ENCODE data around the gene ODAM. TPM values are rescaled to one million over a fixed set of nuclear protein-coding genes. Genes with fewer than 3 reads are reported as not detected.

ODAM gene
- total RNA-seq (not detected), polyA plus RNA-seq (not detected)
- long read RNA-seq, donor 1, result 0 reads
- long read RNA-seq, donor 2, result 0 reads

GRCh38 chr4:70195425-70195824, at the start of gene ODAM:
ODAM (plus strand) TSS chr4:70195725; CDS start chr4:70196544, 819 bp downstream.
- TF ChIP-seq CTCF (IDR thresholded peaks at IDR 0.05), result no peak
- 78 to 89% (median 81%) methylated on average over 1 of the region's 1 CpG for WGBS, 3 donors
- intact Hi-C loops (cut with DNase I), result no loop called here

GRCh38 chr4:70151271-70151670, 44.3 kb upstream of the ODAM start:
- Histone ChIP-seq H3K27me3 (ENCODE audit: insufficient read depth in 3 of 3, low read length in 2 of 3) (no peaks in the 10 kb centered on the region), H3K9me3 (no peaks in the 10 kb centered on the region), H3K36me3 (ENCODE audit: insufficient read depth in 1 of 2, low read depth in 1 of 2) (no peaks in the 10 kb centered on the region), H3K4me1 (no peaks in the 10 kb centered on the region), H3K27ac (no peak overlapping the region), H3K4me3 (no peak overlapping the region)
- intact Hi-C loops (cut with DNase I), result no loop called here
- DNase-seq (no peak), ATAC-seq (no peak)
- WGBS, 3 donors, result 45 to 58% (median 48%) methylated on average over 3 of the region's 3 CpGs
- TF ChIP-seq CTCF (IDR thresholded peaks at IDR 0.05), result no peak

More at GRCh38 chr4:70195425-70195824, at the start of gene ODAM:
- H3K36me3 ChIP-seq (ENCODE audit: insufficient read depth in 1 of 2, low read depth in 1 of 2), result no peaks in the 10 kb centered on the region
- H3K4me1 ChIP-seq, result no peaks in the 10 kb centered on the region
- no peak within 1 kb of the TSS for H3K4me3 ChIP-seq
- no peaks in the 10 kb centered on the region for H3K27me3 ChIP-seq (ENCODE audit: insufficient read depth in 3 of 3, low read length in 2 of 3)
- ATAC-seq (no peak), DNase-seq (no peak)
- H3K27ac ChIP-seq, result no peak within 1 kb of the TSS
- no peaks in the 10 kb centered on the region for H3K9me3 ChIP-seq

GRCh38 chr4:70152088-70152487, 43.4 kb upstream of the ODAM start:
- ATAC-seq (no peak), DNase-seq (no peak)
- no peaks in the 10 kb centered on the region for H3K9me3 ChIP-seq
- no peak overlapping the region for H3K4me3 ChIP-seq
- 86 to 88% (median 87%) methylated on average over 2 of the region's 2 CpGs for WGBS, 3 donors
- no peaks in the 10 kb centered on the region for H3K4me1 ChIP-seq
- no peaks in the 10 kb centered on the region for H3K36me3 ChIP-seq (ENCODE audit: insufficient read depth in 1 of 2, low read depth in 1 of 2)
- no peak for TF ChIP-seq CTCF (IDR thresholded peaks at IDR 0.05)
- H3K27me3 ChIP-seq (ENCODE audit: insufficient read depth in 3 of 3, low read length in 2 of 3), result no peaks in the 10 kb centered on the region
- intact Hi-C loops (cut with DNase I), result no loop called here
- no peak overlapping the region for H3K27ac ChIP-seq

GRCh38 chr4:70153937-70154336, 41.6 kb upstream of the ODAM start, which contains the start of gene PRR27:
PRR27 (plus strand) TSS chr4:70154237; CDS start chr4:70154376, 139 bp downstream.
- no peak within 1 kb of the TSS for H3K4me3 ChIP-seq
- H3K4me1 ChIP-seq, result no peaks in the 10 kb centered on the region
- no peak for ATAC-seq
- no peaks in the 10 kb centered on the region for H3K36me3 ChIP-seq (ENCODE audit: insufficient read depth in 1 of 2, low read depth in 1 of 2)
- DNase-seq, result no peak
- H3K27ac ChIP-seq, result no peak within 1 kb of the TSS
- intact Hi-C loops (cut with DNase I), result no loop called here
- 84 to 86% (median 85%) methylated on average over 3 of the region's 3 CpGs for WGBS, 3 donors
- no peaks in the 10 kb centered on the region for H3K9me3 ChIP-seq
- no peak for TF ChIP-seq CTCF (IDR thresholded peaks at IDR 0.05)
- no peaks in the 10 kb centered on the region for H3K27me3 ChIP-seq (ENCODE audit: insufficient read depth in 3 of 3, low read length in 2 of 3)

GRCh38 chr4:70158576-70158975, 36.9 kb upstream of the ODAM start:
- intact Hi-C loops (cut with DNase I), result no loop called here
- Histone ChIP-seq H3K36me3 (ENCODE audit: insufficient read depth in 1 of 2, low read depth in 1 of 2) (no peaks in the 10 kb centered on the region), H3K9me3 (no peaks in the 10 kb centered on the region), H3K27ac (no peak overlapping the region), H3K27me3 (ENCODE audit: insufficient read depth in 3 of 3, low read length in 2 of 3) (no peaks in the 10 kb centered on the region), H3K4me3 (no peak overlapping the region), H3K4me1 (no peaks in the 10 kb centered on the region)
- no peak for ATAC-seq
- TF ChIP-seq CTCF (IDR thresholded peaks at IDR 0.05), result no peak
- DNase-seq, result no peak
- WGBS, 3 donors, result 47 to 62% (median 50%) methylated on average over 2 of the region's 2 CpGs
